Adrenal gland (tissue), 5 donors: ENCODE measurements around the gene PIP5K1C.

Experiments
- CTCF ChIP-seq, 6 experiments: fragments of 450-650 bp in 4 of 6; fragments of 200-600 bp in 2 of 6; sonication (generic) in 1 of 6; IDR thresholded peaks; 1 replicate in 5 of 6; 2 replicates in 1 of 6; pipeline versions ENCODE4 v1.5.1 to v1.8.0; 2016 to 2021; ENCODE audit warnings: antibody characterized with exemption in 6 of 6, mild to moderate bottlenecking in 2 of 6, moderate library complexity in 1 of 6
- POLR2A ChIP-seq, 2 donors: fragments of 450-650 bp; IDR thresholded peaks; one replicate each; pipeline ENCODE4 v1.6.1; 2017; ENCODE audit warnings: antibody characterized with exemption in 2 of 2, mild to moderate bottlenecking in 2 of 2, moderate library complexity in 1 of 2
- donor health status: DM: no; HTN: no; CAD: no.

GRCh38 chr19:3730457-3730958 is 30.2 kb upstream of the PIP5K1C start:
- TF ChIP-seq CTCF (IDR thresholded peaks at IDR 0.05): no peak
- no peak for TF ChIP-seq POLR2A (IDR thresholded peaks at IDR 0.05)
